OCI-LY1 (cell line): ENCODE data around the gene SPOCD1.

Experiments
- EZH2 ChIP-seq: fragments of 200-600 bp; sonication (generic), shearing (Covaris generic); IDR thresholded peaks from 2 replicates; pipeline ENCODE4 v1.8.0; 2017; ENCODE audit warnings: borderline replicate concordance, mixed run types, mild to moderate bottlenecking, antibody characterized with exemption, low read length, moderate library complexity, mixed read lengths
- TF ChIP-seq, protein P1 (sequence below): fragments of 200-600 bp; sonication (generic), shearing (Covaris generic); IDR thresholded peaks from 2 replicates; pipeline ENCODE4 v1.5.1; 2017; ENCODE audit warnings: mild to moderate bottlenecking, antibody characterized with exemption, low read length, moderate library complexity, mixed read lengths

- TF ChIP-seq EZH2, result no peak
- TF ChIP-seq, protein P1, sequence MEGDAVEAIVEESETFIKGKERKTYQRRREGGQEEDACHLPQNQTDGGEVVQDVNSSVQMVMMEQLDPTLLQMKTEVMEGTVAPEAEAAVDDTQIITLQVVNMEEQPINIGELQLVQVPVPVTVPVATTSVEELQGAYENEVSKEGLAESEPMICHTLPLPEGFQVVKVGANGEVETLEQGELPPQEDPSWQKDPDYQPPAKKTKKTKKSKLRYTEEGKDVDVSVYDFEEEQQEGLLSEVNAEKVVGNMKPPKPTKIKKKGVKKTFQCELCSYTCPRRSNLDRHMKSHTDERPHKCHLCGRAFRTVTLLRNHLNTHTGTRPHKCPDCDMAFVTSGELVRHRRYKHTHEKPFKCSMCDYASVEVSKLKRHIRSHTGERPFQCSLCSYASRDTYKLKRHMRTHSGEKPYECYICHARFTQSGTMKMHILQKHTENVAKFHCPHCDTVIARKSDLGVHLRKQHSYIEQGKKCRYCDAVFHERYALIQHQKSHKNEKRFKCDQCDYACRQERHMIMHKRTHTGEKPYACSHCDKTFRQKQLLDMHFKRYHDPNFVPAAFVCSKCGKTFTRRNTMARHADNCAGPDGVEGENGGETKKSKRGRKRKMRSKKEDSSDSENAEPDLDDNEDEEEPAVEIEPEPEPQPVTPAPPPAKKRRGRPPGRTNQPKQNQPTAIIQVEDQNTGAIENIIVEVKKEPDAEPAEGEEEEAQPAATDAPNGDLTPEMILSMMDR, result no peak
Measured at GRCh38 chr1:31781138-31781755, 34.6 kb downstream of the SPOCD1 start.
